ENCODE measurements around the gene PEAK1.

The PEAK1 gene

DNA sequence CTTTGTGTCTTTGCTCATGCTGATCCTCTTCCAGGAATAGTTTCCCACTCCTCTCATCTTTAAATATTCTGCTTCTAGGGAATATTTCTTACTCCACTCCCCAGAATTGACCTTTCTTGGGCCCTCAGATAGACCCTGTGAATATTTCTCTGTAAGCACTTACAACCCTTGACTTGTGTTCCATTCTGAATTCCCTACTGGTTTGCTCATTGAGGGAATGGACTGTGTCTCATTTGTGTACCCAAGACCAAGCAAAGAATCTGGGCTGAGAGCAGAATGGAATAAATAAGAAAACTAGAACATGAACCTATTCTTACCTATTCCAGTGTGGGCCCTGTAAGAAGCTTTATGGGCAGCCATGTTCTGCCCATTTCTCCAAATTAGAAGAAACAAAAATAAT is 276.3 kb downstream of the PEAK1 start:
- in situ Hi-C loops (cut with MboI; ENCODE audit: low sequenced_read_pairs): no loop called here

DNA sequence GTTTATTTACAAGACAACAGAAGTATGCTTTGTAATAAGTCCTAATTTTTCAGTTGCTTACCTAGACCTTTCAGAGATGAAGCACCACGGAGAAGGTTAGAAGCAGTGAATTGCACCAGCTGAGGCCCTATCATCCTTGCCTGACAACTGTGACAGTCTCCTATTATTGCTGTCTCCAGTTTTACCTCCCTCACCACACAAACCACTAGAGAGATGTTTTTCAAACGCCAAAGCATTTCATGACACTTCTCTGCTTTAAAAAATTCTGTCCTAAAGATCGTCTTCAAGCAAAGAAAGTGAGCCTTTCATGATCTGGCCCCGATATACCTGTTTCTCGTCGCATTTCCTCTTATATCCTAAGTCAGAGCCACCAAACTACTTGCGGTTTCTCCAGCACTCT is 276.7 kb downstream of the PEAK1 start:
- in situ Hi-C loops (cut with MboI; ENCODE audit: low sequenced_read_pairs): no loop called here

DNA sequence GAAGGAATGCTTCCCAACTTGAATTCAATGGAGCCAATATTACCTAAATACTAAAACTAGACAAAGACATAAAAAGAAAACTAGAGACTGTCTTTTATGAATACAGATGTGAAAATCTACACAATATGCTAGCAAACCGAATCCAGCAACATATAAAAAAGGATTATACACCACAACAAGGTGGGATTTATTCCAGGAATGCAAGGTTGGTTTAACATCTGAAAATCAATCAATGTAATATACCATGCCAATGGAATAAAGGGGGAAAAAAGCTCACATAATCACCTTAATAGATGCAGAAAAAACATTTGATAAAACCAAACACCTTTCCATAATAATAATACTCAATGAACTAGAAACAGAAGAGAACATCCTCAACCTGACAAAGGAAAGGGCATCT is 279.7 kb downstream of the PEAK1 start:
- in situ Hi-C loops (cut with MboI; ENCODE audit: low sequenced_read_pairs): no loop called here

DNA sequence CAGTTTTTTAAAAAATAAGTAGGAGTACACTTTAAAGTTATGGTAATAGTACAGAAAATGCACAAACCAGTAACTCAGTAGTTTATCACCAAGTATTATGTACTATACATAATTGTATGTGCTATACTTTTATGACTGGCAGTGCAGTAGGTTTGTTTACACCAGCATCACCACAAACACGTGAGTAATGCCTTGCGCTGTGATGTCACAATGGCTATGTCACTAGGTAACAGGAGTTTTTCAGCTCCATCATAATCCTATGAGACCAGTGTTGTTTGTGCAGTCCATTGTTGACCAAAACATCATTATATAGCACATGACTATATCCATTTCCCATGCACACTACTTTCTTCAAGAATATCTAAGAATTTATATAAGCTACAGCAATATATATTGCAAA is 280.6 kb downstream of the PEAK1 start:
- in situ Hi-C loops (cut with MboI; ENCODE audit: low sequenced_read_pairs): no loop called here

DNA sequence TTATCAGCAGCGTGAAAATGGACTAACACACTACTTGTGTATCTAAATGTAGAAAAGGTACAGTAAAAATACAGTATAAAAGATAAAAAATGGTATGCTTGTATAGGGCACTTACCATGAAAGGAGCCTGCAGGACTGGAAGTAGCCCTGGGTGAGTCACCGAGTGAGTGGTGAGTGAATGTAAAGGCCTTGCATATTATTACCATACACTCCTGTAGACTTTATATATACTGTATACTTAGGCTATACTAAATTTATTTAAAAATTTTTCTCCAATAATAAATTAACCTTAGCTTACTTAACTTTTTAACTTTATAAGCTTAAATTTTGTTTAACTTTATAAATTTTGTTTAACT is 281.8 kb downstream of the PEAK1 start:
- in situ Hi-C loops (cut with MboI; ENCODE audit: low sequenced_read_pairs): no loop called here

DNA sequence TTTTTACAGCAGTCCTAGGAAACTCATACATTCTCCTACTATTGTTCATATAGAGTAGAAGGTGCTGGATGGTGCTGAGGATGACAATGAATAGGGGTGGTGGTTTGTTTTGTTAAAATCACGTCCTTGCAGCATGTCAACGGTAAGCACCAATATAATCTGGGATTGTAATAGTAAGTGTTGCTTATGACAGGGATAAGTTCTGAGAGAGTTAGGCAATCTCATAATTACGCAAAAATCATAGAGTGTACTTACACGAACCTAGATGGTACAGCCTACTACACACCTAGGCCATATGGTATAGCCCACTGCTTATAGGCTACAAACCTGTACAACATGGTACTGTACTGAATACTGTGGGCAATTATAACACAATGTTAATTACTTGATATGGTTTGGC is 284.7 kb downstream of the PEAK1 start:
- in situ Hi-C loops (cut with MboI; ENCODE audit: low sequenced_read_pairs): no loop called here

DNA sequence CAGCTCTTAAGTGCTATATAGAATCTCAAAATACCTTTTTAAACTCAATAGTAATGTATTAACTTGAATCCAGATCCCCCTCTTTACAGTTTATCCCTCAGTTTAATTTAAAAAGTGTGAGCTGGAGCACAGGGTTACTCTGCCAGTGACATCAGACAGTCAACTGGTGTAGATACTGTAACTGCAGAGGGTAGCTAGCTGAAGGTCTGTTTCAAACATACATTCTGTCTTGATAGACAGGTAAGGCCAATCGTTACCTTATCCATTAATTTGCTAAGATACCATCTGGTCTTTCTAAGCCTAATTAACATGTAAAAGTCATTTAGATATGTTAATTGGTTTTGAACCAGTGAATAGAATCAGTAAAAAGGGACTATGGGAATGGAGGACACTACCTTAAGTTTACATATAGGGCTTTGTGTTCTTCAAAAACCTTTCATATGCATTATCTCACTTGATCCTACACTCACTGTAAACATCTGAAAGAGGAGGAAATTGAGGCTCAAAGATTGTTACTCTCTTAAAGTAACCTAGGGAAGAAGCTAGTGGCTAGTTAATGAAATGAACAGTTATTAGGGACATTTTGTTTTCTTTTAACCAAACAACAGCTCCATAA is 289.5 kb downstream of the PEAK1 start:
- in situ Hi-C loops (cut with MboI; ENCODE audit: low sequenced_read_pairs): no loop called here

DNA sequence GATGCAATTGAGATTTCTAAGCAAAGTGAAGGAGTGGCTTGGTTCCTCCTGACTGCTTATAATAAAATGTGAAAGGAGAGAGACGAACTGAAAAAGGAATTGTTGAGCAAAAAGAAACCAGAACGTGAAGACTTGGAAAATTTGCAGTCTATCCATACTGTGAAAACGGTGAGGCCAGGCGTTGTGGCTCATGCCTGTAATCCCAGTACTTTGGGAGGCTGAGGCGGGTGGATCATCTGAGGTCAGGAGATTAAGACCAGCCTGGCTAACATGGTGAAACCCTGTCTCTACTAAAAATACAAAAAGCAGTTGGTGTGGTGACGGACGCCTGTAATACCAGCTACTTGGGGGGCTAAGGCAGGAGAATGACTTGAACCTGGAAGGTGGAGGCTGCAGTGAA is 292.3 kb downstream of the PEAK1 start:
- in situ Hi-C loops (cut with MboI; ENCODE audit: low sequenced_read_pairs): no loop called here

DNA sequence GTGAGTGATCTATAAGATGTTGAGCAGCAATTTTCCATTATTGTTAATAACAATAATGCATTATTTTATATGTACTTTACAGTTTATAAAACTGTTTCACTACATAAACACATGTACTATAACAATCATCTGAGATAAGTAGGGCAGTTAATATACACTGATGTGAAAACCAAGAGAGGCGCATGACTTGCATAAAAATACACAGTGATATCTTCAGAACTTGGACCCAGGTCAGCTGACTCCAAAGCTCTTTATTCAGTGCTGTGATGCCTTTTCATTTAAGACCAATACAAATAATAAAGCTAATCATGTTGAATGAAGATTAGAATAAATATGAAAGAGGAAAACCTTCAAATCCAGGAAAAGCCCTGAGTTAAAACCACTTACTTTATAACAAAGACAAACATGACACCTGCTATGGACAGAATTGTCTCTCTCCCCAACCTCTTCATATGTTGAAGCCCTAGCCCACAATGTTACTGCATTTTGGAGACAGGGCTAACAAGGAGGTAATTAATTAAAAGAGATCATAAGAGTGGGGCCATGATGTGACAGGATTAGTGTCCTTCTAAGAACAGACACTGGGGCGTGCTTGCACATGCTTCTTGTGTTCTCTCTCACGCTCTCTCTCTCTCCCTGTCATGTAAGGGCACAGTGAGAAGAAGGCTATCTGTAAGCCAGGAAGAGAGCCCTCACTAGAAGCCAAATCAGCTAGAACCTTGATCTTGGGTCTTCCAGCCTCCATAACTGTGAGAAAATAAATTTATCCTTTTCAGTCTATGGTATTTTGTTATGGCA is 293.2 kb downstream of the PEAK1 start:
- in situ Hi-C loops (cut with MboI; ENCODE audit: low sequenced_read_pairs): no loop called here

DNA sequence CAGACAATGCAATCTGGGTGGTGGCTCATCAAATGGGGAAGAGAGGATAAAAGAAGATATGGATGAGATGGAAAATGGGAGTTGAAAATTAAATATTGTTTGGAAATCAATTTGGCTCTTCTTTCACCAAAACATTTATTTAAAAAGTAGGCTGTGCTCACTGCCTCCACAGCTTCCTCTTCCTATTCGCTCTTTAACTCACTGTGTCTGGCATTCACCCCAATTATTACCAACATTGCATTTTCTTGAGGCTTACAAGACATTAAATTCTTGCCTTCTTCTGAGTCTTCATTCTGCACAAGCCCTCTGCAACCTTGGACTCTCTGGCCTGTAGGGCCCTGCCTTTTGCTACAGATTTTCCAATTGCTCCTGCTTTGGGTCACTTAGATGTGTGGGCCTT is 296.1 kb downstream of the PEAK1 start:
- in situ Hi-C loops (cut with MboI; ENCODE audit: low sequenced_read_pairs): no loop called here

DNA sequence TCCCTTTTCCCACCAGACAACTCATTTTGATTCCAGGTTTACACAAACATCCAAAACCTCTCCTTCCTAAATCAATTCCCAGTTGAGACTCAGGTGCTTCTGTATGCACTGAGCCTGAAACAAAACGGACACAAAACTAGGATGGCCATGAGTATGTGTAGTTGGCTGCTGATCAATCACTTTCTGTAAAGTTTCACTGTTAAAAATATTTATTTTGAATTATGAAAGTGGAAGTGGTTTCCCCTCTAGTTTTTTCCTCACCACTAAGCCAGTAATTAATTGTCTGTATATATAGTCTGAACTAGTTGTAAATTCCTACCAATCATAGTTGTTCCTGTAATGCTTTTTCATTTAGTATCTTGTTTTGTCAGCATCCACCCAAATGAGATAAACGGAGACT is 297.3 kb downstream of the PEAK1 start:
- in situ Hi-C loops (cut with MboI; ENCODE audit: low sequenced_read_pairs): no loop called here

DNA sequence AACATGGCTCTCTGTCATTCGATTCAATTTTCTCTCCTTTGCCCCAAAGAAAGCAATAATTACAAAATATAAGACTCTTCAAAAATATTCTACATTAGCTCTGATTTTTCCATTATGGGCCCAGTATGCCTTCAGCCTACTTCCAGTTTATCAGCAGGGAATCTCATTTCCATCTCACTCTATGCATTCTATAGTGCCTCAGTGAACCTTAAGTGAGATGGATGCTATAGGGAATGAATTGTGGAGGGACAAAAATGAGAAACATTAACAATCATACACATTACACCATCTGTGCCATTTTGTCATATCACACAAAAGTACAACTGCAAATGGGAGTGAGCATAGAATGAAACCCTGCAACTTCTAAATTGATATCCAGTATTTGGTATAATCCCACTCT is 298.3 kb downstream of the PEAK1 start:
- in situ Hi-C loops (cut with MboI; ENCODE audit: low sequenced_read_pairs): no loop called here

DNA sequence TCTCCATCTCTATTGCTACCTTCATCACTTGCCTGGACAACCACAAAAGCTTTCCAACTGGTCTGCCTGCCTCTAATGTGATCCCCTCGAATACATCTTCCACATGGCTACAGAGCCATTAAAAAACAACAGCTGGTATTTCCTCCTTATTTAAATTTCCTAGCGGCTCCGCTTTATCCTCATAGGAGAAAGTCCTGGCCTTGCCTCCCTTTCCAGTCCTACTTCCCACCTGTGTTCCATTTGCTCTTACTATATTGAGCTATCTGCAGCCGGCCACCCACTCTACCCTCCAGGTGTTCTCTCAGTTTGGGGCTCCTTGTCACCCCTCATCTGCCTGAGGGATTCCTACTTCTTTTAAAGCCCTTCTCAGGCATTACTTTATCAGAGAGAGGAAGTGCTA is 299.3 kb downstream of the PEAK1 start:
- in situ Hi-C loops (cut with MboI; ENCODE audit: low sequenced_read_pairs): no loop called here

DNA sequence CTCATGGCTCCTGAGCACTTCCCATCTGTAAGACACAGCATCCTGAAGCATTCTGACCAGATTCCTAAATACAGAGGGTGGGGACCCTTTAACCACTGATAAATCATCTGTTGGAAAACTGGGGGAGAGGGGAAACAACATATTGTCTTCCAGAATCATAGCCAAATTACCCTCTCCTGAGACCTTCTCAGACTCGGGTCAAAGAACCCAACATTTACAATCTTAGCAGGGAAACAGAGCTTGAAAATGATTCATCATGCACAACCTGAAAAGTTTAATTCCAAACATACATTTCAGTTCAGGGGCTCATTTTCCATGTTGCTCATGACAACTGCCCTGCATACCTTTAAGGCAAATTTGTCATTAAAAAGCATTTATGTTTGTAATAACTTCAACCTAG is 300.5 kb downstream of the PEAK1 start:
- in situ Hi-C loops (cut with MboI; ENCODE audit: low sequenced_read_pairs): loop anchor here (10.0 kb wide), 1 partner anchor 375 kb away; no protein-coding TSS in a partner anchor

DNA sequence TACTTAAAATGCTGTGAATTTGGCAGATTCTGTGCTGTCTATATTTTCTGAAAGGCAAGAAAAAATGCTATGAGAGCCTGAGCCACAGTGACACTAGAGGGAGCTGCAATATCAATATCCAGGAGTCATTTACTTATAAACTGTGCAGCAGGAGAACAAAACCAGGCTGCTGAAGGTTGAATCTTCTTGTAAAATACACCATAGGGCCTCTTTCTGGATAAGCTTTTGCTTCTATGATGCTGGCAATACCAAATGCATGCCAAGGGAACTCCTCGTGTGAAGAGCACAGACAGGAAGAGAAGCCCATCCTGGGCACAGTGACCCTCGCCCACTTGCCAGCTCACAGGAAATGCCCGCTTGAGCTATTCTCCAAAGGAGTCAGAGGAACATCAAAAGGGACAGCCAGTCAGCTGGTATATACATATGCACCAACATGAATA is 301.0 kb downstream of the PEAK1 start:
- in situ Hi-C loops (cut with MboI; ENCODE audit: low sequenced_read_pairs): loop anchor here (10.0 kb wide), 1 partner anchor 376 kb away; no protein-coding TSS in a partner anchor

DNA sequence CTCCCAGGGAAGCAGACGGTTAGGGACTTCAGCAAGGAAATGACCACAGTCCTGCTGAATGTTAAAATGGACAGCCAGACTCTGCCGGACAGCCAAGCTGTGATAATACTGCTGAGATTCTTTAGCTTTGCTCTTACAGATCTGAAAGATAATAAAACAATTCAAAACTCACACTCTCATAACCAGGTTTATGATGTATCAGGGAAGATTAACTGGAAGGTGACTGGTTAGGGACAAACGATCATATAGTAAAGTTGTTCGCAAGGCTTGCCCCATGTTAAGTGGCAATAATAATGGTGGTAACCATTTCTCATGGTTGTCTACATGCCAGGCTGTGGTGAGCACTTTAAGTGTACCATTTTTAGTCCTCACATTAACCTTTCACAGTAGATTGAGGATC is 304.7 kb downstream of the PEAK1 start:
- in situ Hi-C loops (cut with MboI; ENCODE audit: low sequenced_read_pairs): loop anchor here (10.0 kb wide), 1 partner anchor 380 kb away; no protein-coding TSS in a partner anchor

DNA sequence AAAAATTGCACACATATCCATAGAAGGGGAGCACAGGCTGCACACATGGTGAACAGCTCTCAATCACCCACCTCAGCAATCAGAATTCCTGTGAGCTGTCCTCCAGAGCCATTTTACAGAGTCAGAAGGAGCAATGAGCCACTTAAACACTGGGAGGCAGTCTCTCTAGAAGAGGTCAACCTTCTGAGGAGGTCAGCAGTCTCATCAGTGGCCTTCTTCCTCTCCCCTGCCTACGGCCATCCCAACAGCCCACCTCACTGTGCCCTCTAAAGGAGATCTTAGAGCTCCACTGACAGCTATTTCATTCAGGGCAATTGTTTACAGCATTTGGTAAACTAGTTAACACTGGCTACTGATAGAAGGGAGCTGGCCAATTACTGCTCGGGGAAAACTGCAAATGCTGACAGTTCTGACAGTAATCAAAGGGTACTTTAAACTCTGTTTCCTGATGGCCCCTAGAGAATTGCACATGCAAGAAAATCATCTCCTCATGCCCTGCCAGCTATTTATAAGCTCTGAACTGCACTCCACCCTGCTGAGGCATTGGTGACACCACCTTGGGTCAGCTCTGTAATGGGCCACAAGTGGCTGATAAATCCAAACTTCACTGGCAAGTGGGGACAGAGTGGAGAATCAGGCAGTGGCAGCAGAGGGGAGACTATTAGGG is 306.9 kb downstream of the PEAK1 start:
- in situ Hi-C loops (cut with MboI; ENCODE audit: low sequenced_read_pairs): loop anchor here (10.0 kb wide), 1 partner anchor 382 kb away; no protein-coding TSS in a partner anchor

DNA sequence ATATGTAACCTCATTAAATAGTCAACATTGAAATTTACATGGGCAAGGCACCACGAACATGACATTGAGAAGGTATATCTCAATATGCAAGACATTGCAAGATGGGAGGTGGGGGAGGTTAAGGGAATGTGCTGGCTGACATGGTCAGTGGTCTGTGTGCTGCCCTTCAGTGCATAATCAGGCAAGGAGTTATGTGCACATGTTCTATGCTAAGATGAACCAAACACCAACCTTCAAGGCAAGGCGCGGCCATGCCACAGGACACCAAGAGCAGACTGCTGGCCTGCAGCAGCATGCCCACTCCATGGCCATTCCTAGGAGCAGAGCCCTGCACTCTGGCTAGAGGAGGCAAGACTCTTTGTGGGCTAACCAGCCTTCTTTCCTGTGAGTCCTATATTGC is 308.1 kb downstream of the PEAK1 start:
- in situ Hi-C loops (cut with MboI; ENCODE audit: low sequenced_read_pairs): loop anchor here (10.0 kb wide), 1 partner anchor 383 kb away; no protein-coding TSS in a partner anchor

DNA sequence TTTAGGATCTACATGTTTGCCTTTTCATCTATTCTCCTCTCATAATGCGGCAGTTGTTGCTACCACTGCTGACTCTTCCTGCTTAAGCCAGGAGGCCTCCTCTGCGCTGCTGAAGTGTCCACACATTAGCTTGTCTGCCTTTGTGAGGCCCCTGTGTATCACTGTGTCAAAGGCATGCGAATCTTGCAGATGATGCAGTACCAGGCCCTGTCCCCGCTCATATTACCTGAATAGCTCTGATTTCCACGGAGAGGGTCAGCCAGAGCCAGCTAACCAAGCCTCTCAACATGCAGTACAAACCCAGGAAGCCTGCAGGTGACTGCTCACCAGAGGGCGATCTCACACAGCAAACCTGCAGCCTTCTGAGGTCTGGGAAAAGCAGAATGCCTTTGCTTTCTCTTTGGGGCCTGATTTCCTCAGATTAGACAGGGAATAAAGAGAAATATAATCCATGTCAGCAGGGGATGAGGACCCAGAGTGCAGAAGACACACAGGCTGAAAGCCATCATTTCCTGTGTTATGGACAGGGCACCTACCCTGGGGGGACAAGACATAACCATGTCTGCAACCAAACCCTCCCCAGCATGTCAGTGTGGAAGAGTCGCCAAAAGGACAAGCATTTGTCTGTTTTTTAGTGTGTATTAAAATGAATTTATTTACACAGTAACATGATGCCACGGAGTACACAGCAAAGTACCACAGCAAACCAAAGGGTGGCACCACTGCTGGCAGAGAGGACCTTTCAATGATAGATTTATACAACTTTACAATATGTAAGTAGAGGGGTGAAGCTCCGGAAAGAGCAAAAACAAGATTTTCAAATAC is 312.2 kb downstream of the PEAK1 start:
- in situ Hi-C loops (cut with MboI; ENCODE audit: low sequenced_read_pairs): no loop called here

DNA sequence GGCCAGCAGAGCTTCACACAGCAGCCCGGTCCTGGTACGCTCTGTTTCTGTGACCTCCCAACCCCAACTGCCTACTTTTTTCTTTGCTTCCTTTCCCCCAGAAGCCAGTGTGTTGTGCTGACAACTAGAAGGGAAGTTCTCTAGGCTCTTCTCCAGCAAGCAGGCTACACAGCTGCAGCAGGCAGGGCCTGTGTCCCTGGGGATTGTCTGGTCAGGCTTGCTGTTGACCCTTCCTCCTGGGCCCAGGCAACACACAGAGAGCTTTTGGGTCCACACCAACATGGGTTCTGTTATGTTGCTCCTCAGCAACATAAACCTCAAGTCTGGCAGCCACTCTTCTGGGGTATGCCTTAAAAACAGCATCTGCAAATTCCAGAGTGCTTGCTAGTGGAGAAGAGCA is 312.8 kb downstream of the PEAK1 start:
- in situ Hi-C loops (cut with MboI; ENCODE audit: low sequenced_read_pairs): no loop called here

DNA sequence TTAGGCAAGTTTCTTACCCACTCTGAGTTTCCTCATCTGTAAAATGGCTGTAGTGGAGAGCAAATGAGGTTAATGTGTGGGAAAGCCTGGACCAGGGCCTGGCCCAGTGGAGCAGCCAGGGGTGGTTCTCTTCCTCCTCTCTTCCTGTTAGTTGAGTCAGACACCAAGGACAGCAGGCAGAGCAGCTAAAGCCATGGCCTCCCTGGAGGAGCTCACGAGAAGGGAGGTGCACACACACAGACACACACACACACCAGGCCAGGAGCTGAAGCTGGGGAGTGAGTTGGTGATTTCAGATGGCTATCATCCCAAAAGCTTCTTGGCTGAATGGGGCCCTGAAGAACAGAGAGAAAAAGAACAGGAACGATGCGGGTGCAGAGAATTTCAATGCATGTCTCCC is 315.7 kb downstream of the PEAK1 start:
- in situ Hi-C loops (cut with MboI; ENCODE audit: low sequenced_read_pairs): no loop called here
